HG02870 (cell line): ENCODE measurements around the gene HIPK2.
"Not testable (repeated sequence)": the region's sequence is repeated elsewhere in the genome, so short reads cannot be mapped to it uniquely, and the experiment has no call there.

ENCODE experiments used
- ATAC-seq: cut with Tn5 transposase; IDR thresholded peaks from one replicate; pipeline ENCODE4 v1.9.1; 2021; ENCODE audit warnings: mild to moderate bottlenecking, moderate library complexity; ENCODE audit not compliant: unreplicated experiment

The HIPK2 gene

GRCh38 chr7:139679731-139680594 lies 97.8 kb downstream of the HIPK2 start:
- ATAC-seq: no peak

- no peak for ATAC-seq
Observed at GRCh38 chr7:139676390-139676789, 101.4 kb downstream of the HIPK2 start.

- no peak for ATAC-seq
Observed at GRCh38 chr7:139675127-139676125, 102.4 kb downstream of the HIPK2 start.

- ATAC-seq: no peak
Observed at GRCh38 chr7:139674752-139675126, 103.1 kb downstream of the HIPK2 start.

- no peak for ATAC-seq
Observed at GRCh38 chr7:139674341-139674740, 103.5 kb downstream of the HIPK2 start.

- no peak for ATAC-seq
Observed at GRCh38 chr7:139673762-139674161, 104.0 kb downstream of the HIPK2 start.

- ATAC-seq: peak; percentile 87
Observed at GRCh38 chr7:139673230-139673629, 104.6 kb downstream of the HIPK2 start.

GRCh38 chr7:139671967-139672366 lies 105.8 kb downstream of the HIPK2 start:
- no peak for ATAC-seq

- ATAC-seq: not testable (repeated sequence)
Observed at GRCh38 chr7:139670662-139671061, 107.1 kb downstream of the HIPK2 start.

- ATAC-seq: no peak
Observed at GRCh38 chr7:139669106-139670061, 108.4 kb downstream of the HIPK2 start.

- ATAC-seq: no peak
Observed at GRCh38 chr7:139667377-139667776, 110.4 kb downstream of the HIPK2 start.

- no peak for ATAC-seq
Observed at GRCh38 chr7:139666501-139666900, 111.3 kb downstream of the HIPK2 start.

GRCh38 chr7:139664434-139664833 lies 113.4 kb downstream of the HIPK2 start:
- no peak for ATAC-seq

- ATAC-seq: no peak
Observed at GRCh38 chr7:139663608-139664177, 114.1 kb downstream of the HIPK2 start.

- no peak for ATAC-seq
Observed at GRCh38 chr7:139661903-139662302, 115.9 kb downstream of the HIPK2 start.

GRCh38 chr7:139661043-139661440 lies 116.8 kb downstream of the HIPK2 start:
- no peak for ATAC-seq

GRCh38 chr7:139660317-139661042 lies 117.3 kb downstream of the HIPK2 start:
- ATAC-seq: no peak

GRCh38 chr7:139659922-139660316 lies 117.9 kb downstream of the HIPK2 start:
- no peak for ATAC-seq

- no peak for ATAC-seq
Observed at GRCh38 chr7:139658908-139659675, 118.7 kb downstream of the HIPK2 start.
